K562 (cell line): ENCODE measurements around the gene CEP68. TPM values are rescaled to one million over a fixed set of nuclear protein-coding genes. Genes with fewer than 3 reads are reported as not detected.

ENCODE experiments used
- HDAC1 ChIP-seq, 2 experiments: fragments of 450-650 bp; IDR thresholded peaks; 2 replicates each; pipeline ENCODE4 v1.6.1; 2016 to 2017; ENCODE audit warnings: inconsistent platforms in 1 of 2, mild to moderate bottlenecking in 1 of 2, moderate library complexity in 1 of 2
- MIER1 ChIP-seq: fragments of 450-650 bp; IDR thresholded peaks from 2 replicates; pipeline ENCODE4 v1.6.1; 2016; ENCODE audit warnings: antibody characterized with exemption, mild to moderate bottlenecking, low read depth
- SPI1 ChIP-seq: IDR thresholded peaks from 2 replicates; pipeline ENCODE4 v1.6.1; 2011; ENCODE audit warnings: low read depth, low read length, control low read depth, borderline replicate concordance
- polyA plus RNA-seq, 8 experiments: library from polyadenylated mRNA; depleted of rRNA in 4 of 8; stranded (reverse) in 5 of 8; unstranded in 3 of 8; fragments of >200 nt; fragmentation: Nextera tagmentation in 2 of 8; fragmentation: Illumina TruSeq in 1 of 8; extraction: Ambion mirVana in 2 of 8; extraction: Trizol in 1 of 8; gene quantifications; 2 replicates each; pipeline versions ENCODE4 v1.2.1 to v1.2.3, GENCODE V29; 2011 to 2014; ENCODE audit warnings: inconsistent platforms in 1 of 8, missing spikeins in 1 of 8
- total RNA-seq, 7 experiments: library from RNA; depleted of rRNA in 6 of 7; stranded (reverse); fragments of >200 nt in 6 of 7; fragmentation: Illumina TruSeq in 2 of 7; extraction: Trizol in 2 of 7; gene quantifications; 2 replicates each; pipeline versions ENCODE4 v1.2.1 to v1.2.3, GENCODE V29; 2011 to 2021; ENCODE audit warnings: low replicate concordance in 1 of 7
- TF ChIP-seq, protein P1 (sequence below): fragments of 250-450 bp; sonication (Bioruptor Pico); IDR thresholded peaks from 2 replicates; pipeline ENCODE4 v1.4.0; 2020; ENCODE audit warnings: borderline replicate concordance

CEP68 gene
- total and polyA plus RNA-seq, 9 of the 15 experiments (the other 6 are each of a cell fraction or from before 2014, with no cell fraction given), result 1.4 to 8.5 (median 5.2) TPM

DNA sequence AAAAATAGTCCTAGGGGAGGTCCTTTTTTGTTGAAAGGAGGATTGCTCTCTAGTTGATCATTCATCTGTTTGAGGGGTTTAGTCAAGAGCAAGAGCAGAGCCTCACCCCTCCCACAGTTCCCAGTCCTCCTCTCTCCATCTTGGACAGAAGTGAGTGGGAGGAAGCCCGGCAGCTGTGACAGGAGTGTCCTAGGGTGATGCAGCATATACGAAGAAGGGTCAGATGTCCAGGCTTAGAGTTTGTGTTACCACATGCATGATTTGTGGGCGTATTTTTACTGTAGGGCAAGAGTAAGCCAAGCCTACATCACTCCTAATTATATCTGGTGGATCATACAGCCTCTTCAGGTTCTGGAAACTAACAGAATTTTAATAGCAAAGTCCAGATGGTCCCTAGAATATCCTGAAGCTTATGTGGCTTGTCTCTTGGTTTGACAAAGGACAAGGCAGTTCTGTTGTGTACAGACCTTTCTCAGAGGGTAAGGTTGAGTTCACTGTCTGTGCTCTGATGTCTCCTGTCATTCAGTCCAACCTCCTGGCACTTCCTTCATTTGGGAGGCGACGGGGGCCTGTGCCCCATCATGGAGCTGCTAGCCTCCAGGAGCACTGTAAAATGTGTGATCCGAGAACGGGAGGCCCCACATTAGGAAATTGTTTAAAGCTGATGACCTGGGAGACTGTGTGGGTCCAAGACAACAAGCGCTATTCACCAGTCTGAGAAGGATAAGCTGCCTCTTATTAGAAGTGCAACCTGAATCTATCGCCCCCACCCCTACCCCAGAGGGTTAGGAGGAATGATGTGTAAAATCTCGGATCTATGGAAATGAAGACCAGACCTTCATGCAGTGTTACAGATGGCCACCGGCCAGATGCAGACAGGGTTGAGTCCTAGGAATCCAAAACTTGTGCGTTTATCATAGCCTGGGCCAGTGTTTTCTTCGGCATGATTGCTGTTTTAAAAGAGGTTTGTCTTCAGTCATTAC, 6.9 kb downstream of the CEP68 start (continued):
- TF ChIP-seq, protein P1, sequence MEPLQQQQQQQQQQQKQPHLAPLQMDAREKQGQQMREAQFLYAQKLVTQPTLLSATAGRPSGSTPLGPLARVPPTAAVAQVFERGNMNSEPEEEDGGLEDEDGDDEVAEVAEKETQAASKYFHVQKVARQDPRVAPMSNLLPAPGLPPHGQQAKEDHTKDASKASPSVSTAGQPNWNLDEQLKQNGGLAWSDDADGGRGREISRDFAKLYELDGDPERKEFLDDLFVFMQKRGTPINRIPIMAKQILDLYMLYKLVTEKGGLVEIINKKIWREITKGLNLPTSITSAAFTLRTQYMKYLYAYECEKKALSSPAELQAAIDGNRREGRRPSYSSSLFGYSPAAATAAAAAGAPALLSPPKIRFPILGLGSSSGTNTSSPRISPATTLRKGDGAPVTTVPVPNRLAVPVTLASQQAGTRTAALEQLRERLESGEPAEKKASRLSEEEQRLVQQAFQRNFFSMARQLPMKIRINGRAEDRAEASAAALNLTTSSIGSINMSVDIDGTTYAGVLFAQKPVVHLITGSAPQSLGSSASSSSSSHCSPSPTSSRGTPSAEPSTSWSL (CRISPR knock-in tag), result no peak
- TF ChIP-seq HDAC1 (IDR thresholded peaks at IDR 0.05) (peak in 1 of 2 experiments; percentile 56; a peak in 2 of 4 replicates), SPI1 (peak; percentile 20; the same call in 1 of the 2 replicates), MIER1 (no peak)
